Effector memory CD4-positive, alpha-beta T cell (primary cell): ENCODE data around the gene HPCA.

Source experiments
- DNase-seq, 3 donors: peaks; one replicate each; pipeline ENCODE4 v3.0.0-alpha.2; 2020
- H3K27ac ChIP-seq: 2 replicates; pipeline ENCODE4 v1.7.0; 2013; ENCODE audit warnings: mild to moderate bottlenecking, low read length, moderate library complexity; ENCODE audit not compliant: insufficient read depth, poor library complexity, severe bottlenecking
- H3K27me3 ChIP-seq: replicated peaks from 2 replicates; pipeline ENCODE4 v1.7.0; 2013; ENCODE audit warnings: mild to moderate bottlenecking, low read length; ENCODE audit not compliant: insufficient read depth, control insufficient read depth, poor library complexity, severe bottlenecking
- H3K36me3 ChIP-seq: 2 replicates; pipeline ENCODE4 v1.7.0; 2013; ENCODE audit warnings: mild to moderate bottlenecking, low read length, moderate library complexity; ENCODE audit not compliant: control insufficient read depth, insufficient read depth
- H3K4me1 ChIP-seq: 2 replicates; pipeline ENCODE4 v1.7.0; 2013; ENCODE audit warnings: low read length, mild to moderate bottlenecking; ENCODE audit not compliant: control insufficient read depth, insufficient read depth, poor library complexity, severe bottlenecking
- H3K4me3 ChIP-seq: 2 replicates; pipeline ENCODE4 v1.7.0; 2013; ENCODE audit warnings: low read length, low read depth, mild to moderate bottlenecking; ENCODE audit not compliant: insufficient read depth, poor library complexity, severe bottlenecking
- H3K9me3 ChIP-seq: 2 replicates; pipeline ENCODE4 v1.7.0; 2013; ENCODE audit warnings: mild to moderate bottlenecking, low read length, moderate library complexity; ENCODE audit not compliant: control insufficient read depth

The HPCA gene

DNA sequence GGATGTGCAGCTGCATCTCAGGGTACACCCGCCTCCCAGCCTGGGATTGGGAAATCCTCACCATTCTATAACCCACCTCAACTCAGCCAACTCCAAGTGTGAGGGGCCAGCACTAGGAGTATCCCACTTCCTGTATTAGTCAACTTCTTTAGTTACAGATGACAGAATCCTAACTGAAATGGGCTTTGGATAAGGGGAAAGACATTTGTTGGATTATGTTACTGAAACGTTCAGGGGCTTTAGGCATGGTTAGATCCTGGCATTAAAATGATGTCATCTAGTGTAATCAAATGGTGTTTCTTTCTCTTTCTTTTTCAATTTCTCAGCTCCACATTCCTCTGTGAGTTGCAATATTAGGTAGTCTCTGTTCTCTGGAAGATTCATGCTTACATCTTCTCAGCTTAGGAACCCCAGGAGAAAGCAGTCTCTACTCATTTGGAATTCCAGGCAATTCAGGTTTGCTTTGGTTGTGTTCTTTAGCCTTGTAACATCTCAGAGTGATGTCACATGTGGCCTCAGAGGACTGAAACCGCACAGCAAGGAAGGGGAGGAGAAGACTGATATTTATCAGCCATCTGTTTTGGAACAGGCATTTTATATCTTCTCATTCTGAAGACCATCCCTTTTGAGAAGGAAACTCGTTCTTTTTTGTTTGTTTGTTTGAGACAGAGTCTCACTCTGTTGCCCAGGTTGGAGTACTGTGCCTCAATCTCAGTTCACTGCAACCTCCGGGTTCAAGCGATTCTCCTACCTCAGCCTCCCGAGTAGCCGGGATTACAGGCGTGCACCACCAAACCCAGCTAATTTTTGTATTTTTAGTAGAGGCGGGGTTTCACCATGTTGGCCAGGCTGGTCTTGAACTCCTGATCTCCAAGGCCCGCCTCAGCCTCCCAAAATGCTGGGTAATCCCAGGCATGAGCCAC lies 33.8 kb downstream of the HPCA start:
- H3K27me3 ChIP-seq: peaks cover 6% of the 10 kb centered on the region
- DNase-seq: no peak
- H3K4me3 ChIP-seq: no peak overlapping the region
- peaks cover 8% of the 10 kb centered on the region for H3K4me1 ChIP-seq
- no peak overlapping the region for H3K27ac ChIP-seq
- H3K36me3 ChIP-seq: no peaks in the 10 kb centered on the region
- H3K9me3 ChIP-seq: no peaks in the 10 kb centered on the region

DNA sequence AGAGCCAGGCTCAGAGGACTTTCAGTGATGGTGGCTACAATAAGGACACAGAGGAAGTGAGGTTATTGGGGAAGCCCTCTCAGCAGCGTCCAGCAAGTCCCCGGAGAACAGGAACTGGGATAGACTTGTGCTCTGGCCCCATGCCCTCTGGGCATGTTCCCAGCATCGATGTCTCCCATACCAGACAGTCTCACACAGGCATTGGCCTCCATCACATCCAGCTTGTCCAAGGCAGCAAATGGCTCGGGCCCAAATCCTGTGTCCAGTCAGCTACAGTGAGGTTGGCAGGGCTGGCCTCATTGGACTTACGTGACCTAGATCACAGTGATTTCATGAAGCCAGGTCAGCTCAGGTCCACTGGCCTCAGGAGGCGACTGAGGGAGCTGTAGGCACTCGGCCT lies 34.5 kb downstream of the HPCA start:
- peaks cover 7% of the 10 kb centered on the region for H3K27me3 ChIP-seq
- H3K36me3 ChIP-seq: no peaks in the 10 kb centered on the region
- H3K4me1 ChIP-seq: peaks cover 10% of the 10 kb centered on the region
- no peaks in the 10 kb centered on the region for H3K9me3 ChIP-seq
- no peak overlapping the region for H3K4me3 ChIP-seq
- no peak overlapping the region for H3K27ac ChIP-seq
- no peak for DNase-seq

DNA sequence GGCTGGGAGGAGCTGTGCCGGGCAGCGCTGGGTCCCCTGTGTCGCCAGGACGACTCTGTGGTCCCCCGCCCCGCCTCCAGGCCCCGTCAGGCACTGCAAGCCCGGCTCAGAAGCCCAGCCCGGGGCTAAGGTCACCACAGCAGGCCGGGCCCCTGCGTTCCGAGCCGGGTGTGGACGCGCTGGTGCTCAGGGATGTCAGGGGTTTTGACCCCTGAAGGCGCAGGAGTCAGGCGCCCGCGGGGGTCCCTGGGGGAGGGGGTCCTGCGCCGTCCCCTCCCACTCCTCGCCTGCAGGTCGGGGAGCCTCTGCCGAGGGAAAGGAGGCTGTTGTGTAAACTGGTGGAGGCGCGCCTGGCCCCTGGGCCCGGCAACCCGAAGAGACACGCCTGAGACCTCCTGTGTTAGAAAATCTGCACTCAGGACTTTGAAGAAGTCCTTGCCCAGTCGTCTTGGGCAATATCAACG lies 38.6 kb downstream of the HPCA start:
- peaks cover 7% of the 10 kb centered on the region for H3K27me3 ChIP-seq
- H3K27ac ChIP-seq: no peak overlapping the region
- no peak for DNase-seq
- no peak overlapping the region for H3K4me3 ChIP-seq
- peaks cover 13% of the 10 kb centered on the region for H3K4me1 ChIP-seq
- no peaks in the 10 kb centered on the region for H3K9me3 ChIP-seq
- no peaks in the 10 kb centered on the region for H3K36me3 ChIP-seq

DNA sequence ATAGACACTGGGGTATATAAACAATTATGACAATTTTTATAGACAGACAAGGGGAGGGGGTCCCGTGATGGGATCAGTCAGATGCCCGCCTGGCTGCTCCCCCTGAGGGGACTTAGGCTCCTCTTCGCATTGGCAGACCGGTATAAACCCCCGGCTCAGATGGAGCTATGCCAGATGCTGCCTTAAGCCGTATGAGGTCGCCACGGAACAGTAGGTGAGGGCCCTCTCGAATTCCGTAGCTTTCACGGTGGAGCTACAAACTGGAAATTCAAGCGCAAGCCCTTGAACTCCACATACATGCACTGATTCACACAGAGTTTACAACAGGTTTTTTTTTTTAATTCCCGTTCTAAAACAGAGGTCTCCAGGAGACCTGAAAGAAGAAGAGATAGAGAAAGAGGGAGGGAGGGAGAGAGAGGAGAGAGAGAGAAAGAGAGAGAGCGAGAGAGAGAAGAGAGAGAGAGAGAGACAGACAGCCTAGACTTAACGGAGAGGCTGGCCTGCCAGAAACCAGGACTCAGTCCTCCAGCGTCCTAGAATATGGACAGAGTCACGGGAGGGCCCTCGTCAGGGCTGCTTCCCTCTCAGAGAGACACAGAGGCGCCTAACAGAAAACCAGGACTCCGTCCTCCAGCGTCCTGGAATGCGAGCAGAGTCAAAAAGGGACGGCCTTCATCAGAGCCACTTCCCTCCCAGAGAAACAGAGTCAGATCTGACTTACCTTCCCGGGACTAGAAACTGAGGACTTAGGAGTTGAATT lies 39.3 kb downstream of the HPCA start:
- Histone ChIP-seq H3K27me3 (peaks cover 7% of the 10 kb centered on the region), H3K4me1 (peaks cover 13% of the 10 kb centered on the region), H3K36me3 (no peaks in the 10 kb centered on the region), H3K9me3 (no peaks in the 10 kb centered on the region), H3K27ac (no peak overlapping the region), H3K4me3 (no peak overlapping the region)
- DNase-seq: no peak

DNA sequence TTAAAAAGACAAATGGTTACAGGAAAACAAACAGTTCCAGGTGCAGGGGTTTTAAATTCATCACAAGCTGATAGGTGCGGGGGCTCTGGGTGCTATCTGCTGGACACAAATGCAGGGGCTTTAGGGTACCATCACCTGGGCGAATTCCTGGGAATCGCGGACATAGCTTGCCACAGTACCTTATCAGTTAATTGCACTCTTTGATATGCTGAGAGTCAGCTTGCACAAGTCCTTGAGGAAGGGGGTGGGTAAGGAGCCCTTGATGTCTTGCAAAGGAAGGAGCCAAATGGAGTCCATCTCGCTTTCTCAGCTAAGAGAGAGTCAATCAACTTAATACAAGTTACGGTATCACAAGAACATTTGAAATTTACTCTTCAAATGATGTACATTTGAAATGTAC lies 40.3 kb downstream of the HPCA start:
- Histone ChIP-seq H3K4me3 (no peak overlapping the region), H3K27me3 (peaks cover 7% of the 10 kb centered on the region), H3K36me3 (no peaks in the 10 kb centered on the region), H3K4me1 (peaks cover 13% of the 10 kb centered on the region), H3K27ac (no peak overlapping the region), H3K9me3 (no peaks in the 10 kb centered on the region)
- no peak for DNase-seq

DNA sequence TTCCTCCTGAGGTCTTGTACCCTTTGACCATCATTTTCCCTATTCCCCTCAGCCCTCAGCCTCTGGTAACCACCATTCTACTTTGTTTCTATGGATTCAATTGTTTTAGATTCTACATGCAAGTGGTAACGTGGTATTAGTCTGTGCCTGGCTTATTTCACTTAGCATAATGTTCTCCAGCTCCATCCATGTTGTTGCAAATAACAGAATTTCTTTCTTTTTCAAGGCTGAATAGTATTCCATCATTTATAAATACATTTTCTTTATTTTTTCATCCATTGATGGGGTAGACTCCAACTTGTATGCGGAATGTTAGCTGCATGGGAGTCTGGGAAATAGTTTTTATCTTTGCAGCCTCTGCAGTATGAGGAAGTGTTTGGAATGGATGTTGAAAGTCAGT lies 41.1 kb downstream of the HPCA start:
- Histone ChIP-seq H3K9me3 (no peaks in the 10 kb centered on the region), H3K36me3 (no peaks in the 10 kb centered on the region), H3K4me3 (no peak overlapping the region), H3K27me3 (peaks cover 7% of the 10 kb centered on the region), H3K27ac (no peak overlapping the region), H3K4me1 (peaks cover 13% of the 10 kb centered on the region)
- DNase-seq: no peak

DNA sequence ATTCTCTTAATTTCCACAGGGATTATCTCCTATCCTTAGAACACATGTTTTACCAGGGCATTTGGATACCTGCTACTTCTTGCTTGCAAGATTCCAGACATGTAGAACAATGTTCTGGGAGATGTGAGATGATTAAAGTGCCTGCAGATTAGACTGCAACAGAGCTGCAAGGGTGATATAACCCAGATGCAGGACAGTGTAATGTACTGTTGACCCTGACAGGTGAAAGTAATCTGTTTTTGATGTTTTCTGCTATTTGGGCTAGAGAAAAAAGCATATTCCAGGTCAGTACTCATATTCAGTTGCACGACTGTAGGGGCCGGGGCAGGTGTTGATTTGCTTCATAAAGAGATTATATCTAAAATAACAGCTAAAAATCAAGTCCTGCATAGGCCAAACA lies 42.0 kb downstream of the HPCA start:
- peaks cover 7% of the 10 kb centered on the region for H3K27me3 ChIP-seq
- no peak overlapping the region for H3K4me3 ChIP-seq
- no peak overlapping the region for H3K27ac ChIP-seq
- DNase-seq: no peak
- H3K9me3 ChIP-seq: no peaks in the 10 kb centered on the region
- no peaks in the 10 kb centered on the region for H3K36me3 ChIP-seq
- peaks cover 13% of the 10 kb centered on the region for H3K4me1 ChIP-seq

DNA sequence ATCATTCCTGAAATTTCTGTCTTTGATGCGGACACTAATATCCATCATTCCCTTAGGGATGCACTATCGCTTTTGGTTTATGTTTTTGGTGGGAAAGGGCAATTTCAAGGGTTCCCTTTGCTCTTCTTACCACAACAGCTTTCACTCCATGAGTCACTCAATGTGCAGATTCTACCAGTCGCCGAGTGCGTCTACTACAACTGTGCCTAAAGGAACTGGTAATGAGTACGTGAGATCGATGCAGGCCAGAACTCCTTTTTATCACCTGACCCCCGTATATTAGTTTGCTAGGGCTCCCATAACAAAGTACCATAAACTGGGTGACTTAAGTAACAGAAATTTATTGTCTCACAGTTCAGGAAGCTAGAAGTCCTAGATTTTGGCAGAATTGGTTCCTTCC lies 42.4 kb downstream of the HPCA start:
- no peak overlapping the region for H3K4me3 ChIP-seq
- H3K27me3 ChIP-seq: peaks cover 7% of the 10 kb centered on the region
- DNase-seq: no peak
- no peak overlapping the region for H3K27ac ChIP-seq
- H3K4me1 ChIP-seq: peaks cover 13% of the 10 kb centered on the region
- no peaks in the 10 kb centered on the region for H3K36me3 ChIP-seq
- no peaks in the 10 kb centered on the region for H3K9me3 ChIP-seq

DNA sequence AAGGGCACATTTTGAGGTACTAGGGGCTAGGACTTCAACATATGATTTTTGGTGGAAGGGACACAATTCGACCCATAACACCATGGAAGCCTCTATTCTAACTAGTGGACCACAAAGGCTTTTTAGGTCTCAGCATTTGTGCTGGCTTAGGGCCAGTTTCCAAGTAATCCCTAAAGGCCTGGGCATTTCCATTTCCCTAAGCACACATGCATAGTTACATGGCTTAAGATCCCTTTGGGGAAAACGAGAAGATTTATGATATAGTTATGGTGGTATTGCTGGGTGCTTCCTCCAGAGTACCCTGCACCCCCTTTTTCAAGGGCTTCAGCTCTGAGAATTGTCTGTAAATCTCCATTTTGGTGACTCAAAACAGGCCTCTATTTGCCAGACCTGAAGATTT lies 43.1 kb downstream of the HPCA start:
- Histone ChIP-seq H3K4me3 (no peak overlapping the region), H3K9me3 (no peaks in the 10 kb centered on the region), H3K27ac (no peak overlapping the region), H3K27me3 (peaks cover 3% of the 10 kb centered on the region), H3K36me3 (no peaks in the 10 kb centered on the region), H3K4me1 (peaks cover 12% of the 10 kb centered on the region)
- no peak for DNase-seq

DNA sequence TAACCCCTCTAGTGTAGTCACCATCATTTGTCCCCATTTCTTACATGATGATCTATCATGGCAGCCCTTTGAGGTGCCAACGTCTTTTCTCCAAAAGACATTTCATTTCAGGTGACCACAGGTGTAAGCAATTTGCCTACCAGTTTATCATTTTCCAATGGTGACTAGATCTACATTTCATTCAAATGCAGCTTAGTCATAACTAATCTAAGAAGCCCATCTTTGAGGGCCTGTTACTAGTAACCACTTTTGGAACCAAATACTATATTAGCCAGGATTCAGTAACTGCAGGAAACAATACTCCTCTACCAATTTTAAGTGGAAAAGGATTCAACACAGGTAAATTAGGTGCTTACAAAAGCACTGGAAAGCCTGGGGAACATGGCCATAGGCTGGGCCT lies 45.5 kb downstream of the HPCA start:
- DNase-seq: no peak
- Histone ChIP-seq H3K27me3 (no peaks in the 10 kb centered on the region), H3K4me3 (no peak overlapping the region), H3K27ac (no peak overlapping the region), H3K4me1 (no peaks in the 10 kb centered on the region), H3K9me3 (no peaks in the 10 kb centered on the region), H3K36me3 (peaks cover 11% of the 10 kb centered on the region)
